ENCODE measurements around the gene ERG.

GRCh38 chr21:38388647-38389353 lies 109.5 kb downstream of the ERG start:
- no peak for TF ChIP-seq CTCF (IDR thresholded peaks at IDR 0.05)
- TF ChIP-seq POLR2A (IDR thresholded peaks at IDR 0.05): no peak

All from heart left ventricle (tissue), 13 donors.